Spleen (tissue), 7 donors: ENCODE data around the gene C10orf53.

Experiments used
- POLR2AphosphoS5 ChIP-seq, 3 donors: sonication (generic); formaldehyde crosslinking; IDR thresholded peaks; one replicate each; pipeline ENCODE4 v1.5.1; 2017; ENCODE audit warnings: antibody characterized with exemption in 3 of 3
- TF ChIP-seq, protein P1 (sequence below), 11 experiments: fragments of 200-600 bp in 7 of 11; fragments of 450-650 bp in 4 of 11; sonication (generic) in 4 of 11; IDR thresholded peaks in 8 of 11; conservative IDR thresholded peaks in 3 of 11; 1 replicate in 7 of 11; 2 replicates in 4 of 11; pipeline versions ENCODE4 v1.4.0 to v1.8.0; 2016 to 2021; ENCODE audit warnings: antibody characterized with exemption in 11 of 11, inconsistent platforms in 4 of 11, mild to moderate bottlenecking in 1 of 11
- donor health status: DM: no; HTN: no; CAD: no; lungs with moderate emphysema.
- donor health status: DM: no; HTN: no; CAD: no.
- donor health status: DM: no; HTN: no; CAD: no.

DNA sequence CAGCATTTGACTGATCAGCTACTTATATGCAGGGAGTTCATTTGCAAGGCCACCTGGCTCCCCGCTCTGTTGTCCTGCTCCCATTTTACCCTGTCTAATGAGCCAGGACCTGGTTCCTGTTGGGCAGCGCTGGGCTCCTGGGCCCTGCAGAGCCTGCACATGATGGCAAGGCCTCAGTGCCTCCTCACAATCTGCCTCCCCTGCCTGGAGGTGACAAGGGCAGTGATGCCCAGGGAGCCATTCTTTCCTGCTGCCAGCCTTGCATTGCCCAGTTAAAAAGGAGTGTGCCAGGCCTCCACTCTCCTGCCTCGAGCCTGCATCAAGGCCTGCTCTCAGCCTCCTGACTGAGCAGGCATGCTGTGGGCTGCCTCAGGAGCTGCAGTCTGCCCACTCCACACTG lies 37.1 kb upstream of the C10orf53 start:
- TF ChIP-seq, protein P1, sequence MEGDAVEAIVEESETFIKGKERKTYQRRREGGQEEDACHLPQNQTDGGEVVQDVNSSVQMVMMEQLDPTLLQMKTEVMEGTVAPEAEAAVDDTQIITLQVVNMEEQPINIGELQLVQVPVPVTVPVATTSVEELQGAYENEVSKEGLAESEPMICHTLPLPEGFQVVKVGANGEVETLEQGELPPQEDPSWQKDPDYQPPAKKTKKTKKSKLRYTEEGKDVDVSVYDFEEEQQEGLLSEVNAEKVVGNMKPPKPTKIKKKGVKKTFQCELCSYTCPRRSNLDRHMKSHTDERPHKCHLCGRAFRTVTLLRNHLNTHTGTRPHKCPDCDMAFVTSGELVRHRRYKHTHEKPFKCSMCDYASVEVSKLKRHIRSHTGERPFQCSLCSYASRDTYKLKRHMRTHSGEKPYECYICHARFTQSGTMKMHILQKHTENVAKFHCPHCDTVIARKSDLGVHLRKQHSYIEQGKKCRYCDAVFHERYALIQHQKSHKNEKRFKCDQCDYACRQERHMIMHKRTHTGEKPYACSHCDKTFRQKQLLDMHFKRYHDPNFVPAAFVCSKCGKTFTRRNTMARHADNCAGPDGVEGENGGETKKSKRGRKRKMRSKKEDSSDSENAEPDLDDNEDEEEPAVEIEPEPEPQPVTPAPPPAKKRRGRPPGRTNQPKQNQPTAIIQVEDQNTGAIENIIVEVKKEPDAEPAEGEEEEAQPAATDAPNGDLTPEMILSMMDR (IDR thresholded peaks at IDR 0.05 in 8 of 11, conservative IDR thresholded peaks at IDR 0.05 in 3 of 11) = no peak
- no peak for TF ChIP-seq POLR2AphosphoS5 (IDR thresholded peaks at IDR 0.05)
